HK-2 (cell line): ENCODE measurements around the gene FBN1.

ENCODE experiments used
- DNase-seq: peaks from one replicate; pipeline ENCODE4 v3.0.0-alpha.2; 2018; ENCODE audit not compliant: unreplicated experiment

Gene FBN1

DNA sequence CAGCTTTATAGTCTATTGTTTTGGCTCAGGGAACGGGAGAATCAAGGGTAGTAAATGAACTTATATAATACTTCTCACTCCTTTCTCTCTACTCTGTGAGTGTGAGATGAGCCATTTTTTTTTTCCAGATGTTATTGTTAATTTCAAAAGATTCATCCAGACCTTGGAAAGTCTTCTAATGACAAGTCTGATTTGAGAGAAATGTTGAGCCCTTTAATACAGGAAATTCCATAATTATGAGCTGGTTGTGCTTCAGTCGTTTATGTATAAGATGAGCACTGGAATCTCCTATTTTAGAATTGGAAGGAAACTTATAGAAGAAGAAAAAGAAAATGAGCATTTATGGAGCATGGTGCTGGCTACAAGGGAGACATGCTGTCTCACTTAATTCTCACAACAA lies 92.0 kb downstream of the FBN1 start:
- no peak for DNase-seq

DNA sequence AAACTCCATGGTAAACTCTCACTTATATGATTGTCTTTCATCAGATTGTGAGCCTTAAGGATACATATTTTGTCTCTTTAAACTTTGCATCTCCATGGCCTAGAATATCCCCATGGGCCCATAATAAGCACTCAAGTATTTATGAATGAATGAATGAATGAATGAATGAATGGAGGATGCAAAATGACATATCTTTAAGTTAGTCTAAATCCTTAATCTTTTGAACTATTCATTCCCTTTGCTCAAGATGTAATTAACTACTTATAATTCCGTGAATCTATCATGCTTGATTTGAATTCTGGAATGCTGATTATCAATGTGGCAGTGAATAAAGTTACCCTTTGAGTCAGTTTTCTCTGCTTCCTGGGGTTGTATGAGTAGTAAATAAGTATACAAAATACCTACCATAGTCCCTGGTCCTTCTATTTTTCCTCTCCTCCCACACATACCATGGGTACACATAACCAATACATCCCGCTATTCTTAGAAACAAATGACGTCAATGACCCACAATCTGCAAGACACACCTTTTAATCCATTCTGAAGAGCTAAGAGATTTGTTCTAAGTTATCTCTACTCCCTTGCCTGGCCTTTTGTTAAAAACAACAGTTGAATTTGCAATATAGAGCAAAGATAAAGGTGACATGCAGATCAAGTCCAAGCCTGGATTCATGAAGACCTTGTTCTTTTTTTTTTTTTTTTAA lies 94.5 kb downstream of the FBN1 start:
- no peak for DNase-seq

DNA sequence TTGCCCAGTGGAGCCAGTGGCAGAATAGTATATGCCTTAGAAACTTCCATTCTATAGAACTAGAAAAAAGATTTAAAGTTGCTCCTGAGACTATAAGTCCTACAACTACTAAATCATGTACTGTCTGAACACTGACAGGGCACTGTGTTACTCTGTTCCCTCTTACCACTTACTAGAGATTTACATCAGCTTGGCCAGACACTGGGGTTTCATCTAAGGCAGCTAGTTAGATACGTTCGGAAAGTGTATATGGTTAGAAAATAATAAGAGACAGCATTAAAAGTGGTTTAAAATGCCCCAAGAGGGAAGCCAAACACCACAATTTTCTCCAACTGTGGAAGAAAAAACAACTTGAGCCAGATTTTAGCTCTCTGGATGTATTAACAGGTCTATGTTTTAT lies 97.1 kb downstream of the FBN1 start:
- DNase-seq, result no peak

DNA sequence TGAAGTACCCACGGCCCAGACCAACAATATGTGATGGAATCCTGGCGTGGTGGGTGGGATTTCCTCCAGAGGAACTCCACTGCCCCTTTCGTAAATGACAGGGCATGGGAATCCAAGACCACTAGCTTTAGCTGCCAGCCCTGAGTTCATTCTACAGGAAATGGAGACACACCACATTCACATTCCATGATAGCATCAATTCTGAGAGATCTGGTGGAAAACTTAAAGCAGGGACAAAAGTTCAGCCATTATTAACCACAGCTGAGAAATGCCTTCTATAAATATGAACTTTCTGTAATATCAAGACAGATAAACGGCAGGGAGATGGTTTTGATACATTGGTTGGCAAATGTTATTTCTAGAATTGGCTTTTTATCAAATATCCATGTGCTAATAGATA lies 98.2 kb downstream of the FBN1 start:
- DNase-seq, result no peak

DNA sequence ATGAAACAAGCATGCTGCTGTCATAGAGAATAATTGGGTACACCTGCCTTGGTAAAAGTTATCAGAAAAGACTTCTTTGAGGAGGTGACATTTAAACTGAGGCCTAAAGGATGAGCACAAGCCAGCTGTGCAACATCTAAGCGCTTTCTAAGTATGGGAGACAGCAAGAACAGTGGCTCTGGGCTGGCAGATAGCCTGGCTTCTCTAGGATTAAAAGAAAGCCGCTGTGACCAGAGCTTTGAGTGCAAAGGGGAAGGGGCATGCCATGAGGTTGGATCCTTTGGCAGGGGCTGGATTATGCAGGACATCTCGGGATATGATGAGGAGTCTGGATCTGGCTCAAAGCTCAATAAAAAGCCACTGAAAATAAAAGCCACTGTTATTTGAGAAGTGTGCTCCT lies 99.2 kb downstream of the FBN1 start:
- DNase-seq, result no peak

DNA sequence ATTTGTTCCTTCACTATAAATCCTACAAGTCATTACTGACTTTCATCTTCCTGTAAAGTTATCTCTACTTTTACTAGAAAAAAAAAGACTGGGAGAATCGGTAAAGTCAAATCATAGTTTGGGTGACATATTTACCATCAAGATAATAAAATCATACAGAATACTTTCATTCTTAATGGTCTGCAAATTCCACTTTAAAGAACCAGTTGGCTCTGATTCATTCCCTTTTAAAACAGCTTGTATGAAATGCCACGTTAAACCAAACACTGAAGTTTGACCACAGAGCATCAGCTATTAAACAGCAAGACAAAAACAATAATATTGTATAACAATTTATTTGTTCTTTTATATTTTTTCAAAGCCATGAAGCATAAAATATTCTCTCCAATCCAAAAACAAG lies 100.7 kb downstream of the FBN1 start:
- no peak for DNase-seq

DNA sequence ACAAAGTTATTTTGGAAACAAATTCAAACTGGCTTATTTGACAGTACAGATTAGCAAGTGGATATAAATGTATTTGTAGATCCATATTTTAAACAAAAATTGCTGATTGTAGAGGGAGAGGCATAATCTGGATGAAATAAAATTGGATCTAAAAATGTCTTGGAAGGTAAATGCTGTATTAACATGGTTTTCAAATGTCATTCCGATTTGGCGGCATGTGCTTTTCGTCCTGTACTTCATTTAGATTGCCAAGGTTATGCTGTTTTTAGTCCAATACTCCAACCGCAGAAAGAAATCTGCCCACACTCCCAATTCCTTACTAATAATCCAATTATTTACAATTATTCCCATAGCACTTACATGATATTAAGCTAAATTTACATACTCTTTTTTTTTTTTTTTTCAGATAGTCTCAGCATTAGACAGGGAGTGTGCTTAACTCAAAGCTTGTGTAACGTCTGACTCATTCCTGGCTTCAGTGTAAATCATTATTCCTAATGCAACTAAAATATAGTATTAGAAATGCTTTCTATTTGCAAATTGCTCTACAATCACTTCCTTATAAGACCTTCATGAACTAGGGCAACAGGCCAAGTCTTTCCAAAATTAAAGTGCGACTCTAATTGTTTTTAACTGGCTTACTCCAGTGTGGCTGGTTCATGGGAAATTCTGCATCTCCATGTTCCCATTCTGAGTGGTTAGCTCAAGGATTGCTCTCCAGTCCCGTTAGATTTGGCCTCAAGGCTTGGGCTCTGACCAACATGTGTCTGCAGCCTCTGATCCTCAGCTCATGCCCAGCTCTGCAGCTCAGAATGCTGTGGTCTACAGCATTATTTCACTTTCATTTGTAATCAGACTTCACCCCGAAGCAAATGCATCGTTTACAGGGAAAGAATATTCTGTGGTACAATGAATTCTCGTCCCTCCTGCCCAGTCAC lies 103.9 kb downstream of the FBN1 start:
- DNase-seq, result no peak

DNA sequence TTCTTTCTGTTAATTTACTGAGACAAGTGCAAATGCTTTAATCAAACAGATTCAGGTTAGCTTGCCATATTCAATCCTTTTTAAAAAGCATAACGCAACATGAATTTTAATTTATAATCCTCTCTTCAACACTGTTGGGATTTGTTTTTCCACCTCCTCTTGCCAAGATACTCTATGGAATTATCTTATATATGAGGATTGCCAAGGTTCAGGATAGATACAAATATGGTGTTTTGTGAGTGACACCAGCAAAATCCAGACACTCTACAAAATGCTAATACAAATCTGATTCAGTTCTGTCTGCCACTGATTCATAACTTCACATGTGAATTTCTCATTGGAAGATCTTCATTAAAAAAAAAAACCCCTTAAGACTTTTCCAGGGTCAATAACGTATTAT lies 104.8 kb downstream of the FBN1 start:
- DNase-seq, result no peak

DNA sequence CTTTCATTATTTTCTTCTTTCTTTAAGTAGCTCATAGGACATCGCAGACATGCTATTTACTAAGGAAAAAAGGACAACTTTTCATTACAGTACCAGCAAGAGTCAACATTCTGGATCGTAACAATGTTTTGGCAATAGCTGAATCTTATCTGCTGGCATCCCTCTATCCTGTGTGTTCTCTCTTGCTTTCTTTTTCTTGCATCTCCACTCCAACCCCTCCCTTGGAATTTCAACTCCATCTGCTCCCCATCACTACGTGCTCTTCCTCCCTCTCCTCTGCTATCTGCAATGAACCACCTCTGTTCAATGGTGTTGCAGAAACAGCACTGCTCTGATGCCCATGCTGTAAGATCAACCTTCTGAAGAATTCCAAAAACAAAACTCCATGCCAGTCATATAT lies 106.6 kb downstream of the FBN1 start:
- DNase-seq, result no peak

DNA sequence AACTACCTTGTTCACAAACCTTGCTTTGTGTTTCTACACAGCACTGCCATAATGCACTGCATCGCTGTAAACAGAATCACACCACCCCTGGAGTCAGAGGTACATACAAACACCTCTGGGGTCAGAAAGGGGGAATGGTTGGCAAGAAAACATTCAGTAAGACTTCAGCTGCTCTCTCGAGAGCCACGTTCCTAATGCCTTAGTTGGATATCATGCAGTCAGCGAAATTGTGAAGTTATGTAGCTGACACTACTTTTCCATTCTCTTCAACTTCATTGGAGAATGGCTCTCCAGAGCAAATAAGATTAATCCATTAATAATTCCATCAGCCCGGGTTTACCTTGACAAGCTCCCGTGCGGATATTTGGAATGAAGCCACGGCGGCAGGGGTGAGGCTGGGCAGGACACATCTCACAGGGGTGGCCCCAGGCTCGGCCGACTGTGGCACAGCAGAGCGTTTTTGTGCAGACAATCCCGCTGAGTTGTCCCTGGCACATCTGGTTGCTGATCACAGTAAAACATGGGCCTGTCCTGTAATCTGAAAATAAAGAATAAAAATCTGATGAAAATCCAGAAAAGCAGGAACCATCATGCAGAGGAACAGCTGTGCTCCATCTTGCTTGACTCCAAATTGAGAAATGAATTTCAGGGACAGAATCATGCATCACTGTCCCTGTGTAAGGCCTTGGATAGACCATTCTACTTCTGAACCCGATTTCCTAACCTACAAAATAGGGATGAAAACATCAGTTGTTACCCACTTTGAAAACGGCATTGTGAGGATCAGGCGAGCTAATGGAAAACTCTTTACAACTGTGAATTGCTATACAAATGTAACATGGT lies 108.0 kb downstream of the FBN1 start:
- no peak for DNase-seq

DNA sequence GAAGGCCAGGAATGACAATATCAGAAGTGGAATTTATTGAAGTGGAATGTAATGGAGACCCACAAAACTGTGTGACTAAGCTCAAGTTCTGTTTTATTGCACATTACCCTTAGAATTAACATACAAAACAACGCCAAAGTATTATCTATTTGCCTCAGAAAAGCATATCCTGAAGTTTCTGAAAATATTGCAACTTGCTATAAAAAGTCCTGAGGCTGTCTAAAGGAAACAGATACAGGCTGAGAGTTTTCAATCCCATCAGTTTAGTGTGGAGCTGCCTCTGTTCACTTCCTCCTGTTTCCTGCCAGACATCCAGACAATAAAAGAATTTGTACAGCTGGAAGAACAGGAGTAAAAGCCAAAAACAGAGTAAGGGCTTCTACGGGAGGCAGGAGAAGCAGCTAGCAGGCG lies 108.8 kb downstream of the FBN1 start:
- no peak for DNase-seq

DNA sequence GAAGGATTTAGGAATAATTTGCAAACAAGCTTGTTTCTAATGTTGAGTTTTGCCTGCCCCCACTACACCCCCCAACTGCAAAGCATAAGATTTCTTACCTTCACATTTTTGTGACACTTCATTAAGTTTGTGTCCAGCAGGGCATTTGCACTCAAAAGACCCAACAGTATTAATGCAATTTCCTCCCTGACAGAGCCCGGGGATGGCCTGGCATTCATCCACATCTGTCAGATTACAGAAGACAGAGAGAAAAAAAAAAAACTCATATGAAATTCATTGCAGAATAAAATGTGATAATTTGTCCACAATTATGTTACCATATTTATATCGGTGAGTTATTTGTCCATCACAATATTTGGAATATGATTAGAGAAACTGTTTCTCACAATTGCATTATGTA lies 111.5 kb downstream of the FBN1 start:
- DNase-seq, result no peak

DNA sequence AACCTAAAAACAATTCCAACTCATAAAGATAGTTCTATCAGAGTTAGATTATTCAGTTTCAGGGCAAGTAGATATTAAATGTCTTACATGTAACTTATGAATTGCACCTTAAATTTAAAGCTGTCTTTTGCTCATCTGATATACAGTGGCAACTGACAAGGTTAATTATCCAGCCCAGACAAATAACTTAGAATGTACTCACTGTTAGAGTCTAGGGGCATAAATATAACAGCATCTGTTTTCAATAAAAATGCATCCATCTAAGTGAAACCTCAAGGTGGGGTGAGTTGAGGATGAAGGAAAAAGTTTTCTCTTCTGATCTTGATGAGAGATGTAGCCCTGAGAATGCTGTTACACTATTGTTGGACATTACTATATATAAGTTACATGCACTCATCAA lies 112.6 kb downstream of the FBN1 start:
- no peak for DNase-seq

DNA sequence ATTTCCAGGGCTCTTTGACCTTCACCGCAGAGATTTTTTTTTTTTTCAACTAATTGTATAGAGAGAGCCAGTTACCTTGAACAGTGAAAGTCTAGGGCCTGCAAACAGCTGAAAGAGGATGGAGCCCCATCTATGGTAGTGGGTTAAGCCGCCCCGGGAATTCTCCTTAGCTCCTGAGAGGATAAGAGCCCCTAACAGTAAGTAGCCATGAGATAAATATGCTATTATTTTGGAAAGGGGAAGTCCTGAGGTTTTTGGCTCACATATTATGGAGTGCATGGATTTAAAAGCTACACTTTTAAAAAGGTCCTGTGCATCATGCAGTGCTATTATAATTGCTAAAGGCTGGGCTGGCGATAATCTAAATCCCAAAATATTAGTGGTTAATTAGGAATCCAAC lies 115.0 kb downstream of the FBN1 start:
- no peak for DNase-seq

DNA sequence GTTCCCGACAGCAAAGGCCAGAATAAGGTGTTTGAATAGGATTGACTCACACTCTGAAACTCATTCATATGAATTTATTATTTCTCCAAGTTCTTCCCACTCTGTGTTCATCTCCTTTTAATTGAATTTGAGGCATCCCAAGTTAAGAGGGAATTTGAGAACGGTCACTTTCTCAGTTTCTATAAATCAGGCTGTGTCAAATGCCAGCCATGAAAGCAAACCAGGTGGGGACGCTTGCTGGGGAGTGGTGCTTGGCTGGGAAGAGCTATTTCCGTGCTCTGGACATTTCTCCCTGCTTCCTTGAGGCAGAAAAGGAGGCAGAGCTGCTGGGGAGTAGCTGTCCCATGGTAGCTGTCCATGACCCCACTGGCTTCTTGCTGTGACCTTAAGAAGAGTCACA lies 116.6 kb downstream of the FBN1 start:
- no peak for DNase-seq

DNA sequence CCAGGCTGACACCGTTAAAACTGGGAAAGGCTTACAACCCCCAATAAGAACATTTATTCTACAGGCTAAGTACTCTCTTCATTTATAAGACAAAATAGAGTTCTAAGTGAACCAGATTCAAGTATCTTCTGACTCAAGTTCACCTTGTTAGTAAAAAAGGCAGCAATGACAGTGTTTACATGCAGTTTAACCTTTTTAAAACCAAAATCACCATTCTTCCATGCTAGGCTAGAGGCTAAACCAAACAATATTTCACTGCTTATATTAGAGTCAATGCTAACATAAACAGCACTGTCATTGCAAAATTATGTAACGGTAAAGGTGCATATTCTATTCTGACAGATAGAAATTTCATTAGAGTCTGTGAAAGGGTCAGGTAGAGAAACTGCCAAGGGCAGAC lies 118.0 kb downstream of the FBN1 start:
- no peak for DNase-seq

DNA sequence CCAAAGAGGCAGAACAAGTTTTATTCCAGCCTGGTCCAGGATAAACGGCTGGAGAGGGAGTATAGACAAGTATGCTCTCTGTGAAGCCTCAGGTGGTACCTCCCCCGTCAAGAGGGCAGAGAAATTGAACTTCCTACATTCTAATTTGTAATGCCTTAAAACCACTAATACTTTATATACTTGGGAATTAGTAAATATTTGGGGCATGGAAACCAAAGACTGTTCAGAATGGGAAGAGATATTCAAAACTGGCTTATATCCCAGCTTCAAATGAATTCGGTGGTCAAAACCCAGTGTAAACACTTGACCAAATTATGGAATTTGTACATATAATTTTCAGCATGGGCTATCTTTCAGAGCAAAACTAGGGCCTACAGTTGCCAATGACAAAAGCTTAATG lies 122.6 kb downstream of the FBN1 start:
- DNase-seq, result no peak

DNA sequence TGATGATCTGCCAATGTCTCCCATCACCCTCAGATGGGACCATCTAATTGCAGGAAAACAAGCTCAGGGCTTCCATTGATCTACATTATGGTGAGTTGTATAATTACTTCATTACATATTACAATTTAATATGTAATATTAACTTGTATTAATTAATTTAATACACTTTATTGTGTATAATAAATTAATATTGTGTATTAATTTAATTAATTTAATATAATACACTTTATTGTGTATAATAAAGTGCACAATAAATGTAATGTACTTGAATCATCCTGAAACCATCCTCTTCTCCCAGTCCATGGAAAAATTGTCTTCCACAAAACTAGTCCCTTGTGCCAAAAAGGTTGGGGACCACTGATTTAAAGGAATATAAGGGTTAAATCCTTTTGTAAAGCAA lies 123.4 kb downstream of the FBN1 start:
- no peak for DNase-seq

DNA sequence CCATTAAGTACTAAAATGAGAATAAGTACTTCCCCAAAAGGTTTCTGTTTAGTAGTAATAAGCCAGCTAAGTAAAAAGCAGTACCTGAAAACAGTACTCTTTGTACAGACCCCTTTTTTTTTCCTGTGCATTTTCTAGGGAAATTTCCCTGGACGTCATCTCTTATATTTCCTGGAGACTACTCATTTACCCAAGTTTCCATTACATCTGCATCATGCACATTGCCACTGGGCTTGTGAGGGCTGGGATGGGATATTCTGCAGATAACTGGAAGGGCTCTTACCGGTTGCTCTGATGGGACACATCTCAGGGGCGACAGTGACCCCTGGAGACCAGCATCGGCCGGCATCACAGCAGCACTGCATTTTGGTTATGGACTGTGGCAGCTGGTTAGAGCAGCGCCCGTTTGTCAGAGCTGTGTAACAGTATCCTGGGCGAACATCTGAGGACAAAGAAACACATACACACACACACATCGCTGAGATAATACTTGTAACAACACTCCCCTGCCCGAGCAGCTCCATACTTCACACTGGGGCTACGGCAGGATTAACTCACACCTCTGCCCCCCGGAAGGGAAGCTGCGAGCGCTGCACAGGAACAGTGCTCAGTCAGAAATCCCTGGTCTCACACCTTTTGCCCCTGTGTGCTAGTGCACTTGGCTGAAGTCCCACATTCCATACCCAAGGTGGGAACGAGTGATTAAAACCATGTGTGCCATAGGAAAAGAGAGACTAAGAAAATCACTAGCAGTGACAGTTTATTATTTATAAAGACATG lies 124.9 kb downstream of the FBN1 start:
- no peak for DNase-seq

DNA sequence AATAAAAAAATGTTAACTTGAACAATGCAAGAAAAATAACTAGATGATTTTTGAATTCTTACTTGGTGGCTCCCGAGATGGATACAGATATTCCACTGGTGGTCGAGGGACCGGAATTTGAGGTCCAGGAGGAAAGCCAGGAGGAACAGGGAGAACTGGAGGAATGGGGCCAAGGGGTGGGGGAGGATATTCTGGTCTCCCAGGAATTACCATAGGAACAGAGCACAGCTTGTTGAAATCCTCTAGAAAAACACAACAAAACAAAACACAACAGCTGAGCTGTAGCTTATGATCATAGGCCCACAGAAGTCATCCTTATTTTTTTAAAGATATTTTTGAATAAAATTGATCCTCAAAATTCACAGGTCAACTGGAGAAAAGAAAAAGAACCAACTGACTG lies 129.4 kb downstream of the FBN1 start:
- no peak for DNase-seq

DNA sequence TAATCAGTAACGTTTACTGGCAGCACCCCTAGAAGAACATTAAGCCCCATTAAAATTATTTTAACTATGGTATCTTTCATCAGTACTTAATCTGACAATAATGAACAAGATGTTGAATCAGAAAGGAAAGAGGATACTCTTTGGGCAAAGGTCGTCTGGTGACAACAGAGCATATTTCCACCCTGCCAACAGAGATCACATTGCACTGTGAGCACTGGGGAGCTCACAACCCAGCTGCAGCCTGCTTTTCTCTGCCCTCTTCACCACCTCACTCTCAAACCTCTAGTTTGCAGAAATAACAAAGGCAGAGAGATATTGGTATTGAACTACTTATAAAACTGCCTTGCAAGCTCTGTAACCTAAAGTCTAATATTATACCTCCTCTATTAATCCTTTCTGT lies 130.0 kb downstream of the FBN1 start:
- no peak for DNase-seq
